Stimulated activated CD8-positive, alpha-beta memory T cell treated with anti-CD3 and anti-CD28 coated beads, Interleukin-15, amount 100 ng/mL, for 4 hours (primary cell): Measurements from ENCODE around the gene FFAR2.
"Not testable (repeated sequence)": the region's sequence is repeated elsewhere in the genome, so short reads cannot be mapped to it uniquely, and the experiment has no call there.

Source experiments
- DNase-seq, 2 donors: peaks; one replicate each; pipeline ENCODE4 v3.0.0-alpha.2; 2020; ENCODE audit warnings: low read depth in 2 of 2

The FFAR2 gene

DNA sequence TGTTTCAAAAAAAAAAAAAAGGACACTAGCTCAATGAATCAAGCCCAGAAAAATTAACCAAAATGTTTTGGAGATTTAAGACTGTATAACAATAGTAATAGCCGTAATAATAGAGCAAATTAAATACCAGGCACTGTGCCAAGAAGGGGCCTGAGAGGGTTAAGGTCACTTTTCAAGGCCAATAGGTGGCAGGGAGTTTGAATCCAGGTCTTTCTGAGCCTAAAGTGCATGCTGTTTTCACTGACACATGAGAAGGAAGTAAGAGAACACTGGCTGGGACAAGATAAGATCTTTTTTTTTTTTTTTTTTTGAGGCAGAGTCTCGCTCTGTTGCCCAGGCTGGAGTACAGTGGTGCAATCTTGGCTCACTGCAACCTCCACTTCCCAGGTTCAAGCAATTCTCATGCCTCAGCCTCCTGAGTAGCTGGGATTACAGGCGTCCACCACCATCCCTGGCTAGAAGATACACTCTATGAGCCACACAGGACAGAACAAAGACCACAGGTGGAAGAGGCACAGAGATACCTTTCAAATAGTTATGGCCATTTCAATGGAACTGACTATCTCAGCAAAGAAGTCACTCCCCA is 7.7 kb downstream of the FFAR2 start:
- no peak for DNase-seq

DNA sequence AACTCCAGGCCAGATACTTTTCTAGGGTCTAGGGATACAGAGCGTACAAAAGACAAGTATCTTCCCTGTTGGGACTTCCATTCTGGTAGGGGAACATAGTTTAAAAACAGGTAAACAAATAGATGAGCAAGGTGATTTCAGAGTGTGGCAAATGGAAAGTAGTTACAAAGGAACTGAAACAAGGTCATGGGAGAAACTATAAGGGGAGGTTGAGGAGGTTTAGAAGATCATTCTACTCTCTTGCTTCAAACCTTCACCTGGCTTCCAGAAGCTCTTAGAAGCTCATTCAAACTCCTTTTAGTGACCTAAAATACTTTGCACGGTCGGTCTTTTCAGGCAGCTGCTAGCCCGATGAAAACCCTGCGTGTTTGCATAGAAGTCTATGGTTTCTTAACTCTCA is 9.1 kb downstream of the FFAR2 start:
- no peak for DNase-seq

DNA sequence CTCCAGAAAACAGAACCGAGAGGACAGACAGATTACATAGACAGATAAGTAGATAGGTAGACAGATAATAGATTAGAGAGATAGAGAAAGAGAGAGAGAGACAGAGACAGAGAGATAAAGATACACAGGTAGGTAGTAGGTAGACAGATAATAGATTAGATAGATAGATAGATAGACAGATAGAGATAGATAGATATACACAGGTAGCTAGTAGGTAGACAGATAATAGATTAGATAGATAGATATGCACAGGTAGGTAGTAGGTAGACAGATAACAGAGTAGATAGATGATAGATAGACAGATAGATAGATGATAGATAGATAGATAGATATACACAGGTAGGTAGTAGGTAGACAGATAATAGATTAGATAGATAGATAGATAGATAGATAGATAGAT is 10.1 kb downstream of the FFAR2 start:
- DNase-seq: no peak

DNA sequence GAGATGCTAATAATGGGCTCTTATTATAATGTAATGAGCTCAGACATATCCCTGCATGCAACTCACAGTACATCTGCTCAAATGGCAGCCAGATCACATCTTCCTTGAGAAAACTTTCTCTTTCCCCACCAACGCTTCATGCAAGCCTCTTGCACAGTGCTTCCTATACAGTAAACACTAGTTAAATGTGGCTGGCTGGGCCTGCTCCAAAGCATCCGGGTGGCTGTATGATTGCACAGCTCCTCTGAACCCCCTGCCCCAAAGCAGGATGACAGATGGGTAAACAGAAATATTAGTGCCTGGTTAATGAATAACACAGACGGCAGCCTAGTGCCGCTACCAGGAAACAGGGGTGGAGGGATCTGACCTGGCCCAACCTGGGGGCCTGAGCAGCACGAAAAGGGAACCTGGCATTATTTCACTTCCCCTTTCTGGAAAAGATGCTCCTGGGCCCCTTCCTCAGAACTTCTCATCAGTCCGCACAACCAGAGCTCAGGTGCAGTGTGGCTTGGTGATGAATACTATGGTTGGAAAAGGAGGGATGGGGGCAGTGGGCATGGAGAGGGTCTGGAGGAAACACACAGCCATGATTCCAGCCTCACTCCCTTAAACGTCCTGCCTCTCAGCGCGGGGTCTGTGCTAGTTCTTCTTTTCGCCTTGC is 10.8 kb downstream of the FFAR2 start:
- no peak for DNase-seq

DNA sequence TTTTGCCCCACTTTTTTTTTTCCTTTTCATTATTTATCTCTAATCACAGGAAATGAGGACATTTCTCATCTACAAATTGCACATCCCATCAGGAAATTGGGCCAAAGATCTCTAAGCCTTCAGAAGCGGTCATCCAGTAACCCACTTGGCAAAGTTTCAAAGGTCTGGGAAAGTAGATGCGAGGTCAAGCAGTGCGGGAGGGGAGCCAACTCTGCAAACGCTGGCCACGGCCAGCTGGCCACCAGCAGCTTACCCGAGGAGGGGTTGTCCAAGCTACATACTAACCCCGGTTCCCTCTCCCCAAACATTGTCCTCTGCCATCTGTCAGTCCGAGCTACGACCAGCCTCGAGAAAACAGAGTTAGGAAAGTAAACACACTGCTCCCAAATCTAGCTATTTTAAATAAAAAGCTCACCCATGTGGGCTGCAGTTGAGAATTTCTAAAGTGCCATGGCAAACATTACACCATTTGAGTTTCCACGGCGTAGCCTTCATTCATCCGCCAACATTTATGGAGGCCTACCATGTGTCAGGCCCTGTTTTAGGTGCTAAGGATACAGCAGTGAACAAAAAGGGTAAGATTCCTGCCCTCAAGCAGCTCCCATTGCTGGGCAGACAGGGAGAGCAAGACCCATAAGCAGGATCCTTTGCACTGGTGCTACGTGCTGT is 11.5 kb downstream of the FFAR2 start:
- DNase-seq: no peak

DNA sequence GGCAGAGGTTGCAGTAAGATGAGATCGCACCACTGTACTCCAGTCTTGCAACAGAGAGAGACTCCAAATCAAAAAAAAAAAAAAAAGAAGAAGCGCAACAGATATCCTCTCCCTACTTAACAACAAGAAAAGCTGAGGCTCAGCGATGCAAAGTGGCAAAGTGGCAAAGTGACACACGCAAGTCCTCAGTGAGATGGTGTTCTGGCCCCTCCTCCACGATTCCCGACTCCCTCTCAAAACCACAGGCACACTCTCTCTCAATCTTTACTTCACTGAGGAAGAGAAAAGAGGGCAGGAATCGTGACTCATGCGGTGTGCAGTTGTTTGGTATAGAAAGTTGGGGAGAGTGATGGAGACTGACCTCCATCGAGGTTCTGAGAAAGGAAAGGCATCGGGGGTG is 12.6 kb downstream of the FFAR2 start:
- DNase-seq: no peak

DNA sequence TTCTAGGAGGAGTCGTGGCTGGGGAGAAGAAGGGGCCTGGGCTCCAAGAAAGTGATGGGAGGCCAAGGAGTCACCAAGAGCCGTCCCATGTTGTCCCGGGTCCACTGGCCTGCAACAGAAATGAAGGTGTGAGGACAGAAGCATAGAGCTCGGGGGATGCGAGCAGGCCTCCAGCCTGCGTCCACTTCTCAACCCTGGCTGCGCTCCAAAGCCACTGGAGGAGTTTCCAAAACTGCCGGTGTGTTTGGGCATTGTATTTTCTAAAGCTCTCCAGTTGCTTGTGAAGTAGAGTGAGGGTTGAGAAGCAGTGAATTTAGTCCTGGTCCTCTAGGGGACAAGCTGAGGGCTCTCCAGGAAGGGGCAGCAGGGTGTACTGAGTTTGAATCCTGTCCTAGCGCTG is 13.0 kb downstream of the FFAR2 start:
- DNase-seq: no peak

DNA sequence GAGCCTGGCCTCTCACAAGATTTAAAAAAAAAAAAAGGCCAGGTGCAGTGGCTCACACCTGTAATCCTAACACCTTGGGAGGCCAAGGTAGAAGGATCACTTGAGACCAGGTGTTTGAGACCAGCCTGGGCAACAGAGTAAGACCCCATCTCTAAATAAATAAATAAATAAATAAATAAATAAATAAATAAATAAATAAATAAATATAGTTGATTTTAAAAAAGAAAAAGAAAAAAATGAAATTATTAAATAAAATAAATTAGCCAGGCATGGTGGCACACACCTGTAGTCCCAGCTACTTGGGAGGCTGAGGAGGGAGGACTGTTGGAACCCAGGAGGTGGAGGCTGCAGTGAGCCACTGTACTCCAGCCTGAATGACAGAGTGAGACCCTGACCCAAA is 13.7 kb downstream of the FFAR2 start:
- not testable (repeated sequence) for DNase-seq

DNA sequence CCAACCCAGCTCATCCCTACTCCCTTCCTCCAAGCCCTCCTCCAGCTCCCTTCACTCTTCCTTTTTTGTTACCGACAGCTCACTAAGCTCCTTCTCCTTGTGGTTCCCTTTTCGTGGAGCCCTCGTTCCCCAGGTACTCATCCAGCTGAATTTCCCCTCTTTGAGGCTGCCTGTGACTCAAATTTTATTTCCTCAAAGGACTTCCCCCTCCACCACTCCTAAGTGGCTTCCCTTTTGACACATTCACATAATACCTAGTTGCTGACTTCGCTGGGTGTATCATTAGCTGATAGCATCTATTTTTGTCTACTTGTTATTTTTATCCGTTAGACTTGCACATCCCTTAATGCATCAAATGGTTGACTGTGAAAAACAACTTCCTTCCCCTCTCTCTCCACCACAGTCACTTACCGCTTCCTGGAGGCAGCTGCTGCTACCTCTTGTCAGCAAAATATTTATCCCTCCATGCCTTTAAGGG is 14.5 kb downstream of the FFAR2 start:
- peak; percentile 8 to 16 for DNase-seq

DNA sequence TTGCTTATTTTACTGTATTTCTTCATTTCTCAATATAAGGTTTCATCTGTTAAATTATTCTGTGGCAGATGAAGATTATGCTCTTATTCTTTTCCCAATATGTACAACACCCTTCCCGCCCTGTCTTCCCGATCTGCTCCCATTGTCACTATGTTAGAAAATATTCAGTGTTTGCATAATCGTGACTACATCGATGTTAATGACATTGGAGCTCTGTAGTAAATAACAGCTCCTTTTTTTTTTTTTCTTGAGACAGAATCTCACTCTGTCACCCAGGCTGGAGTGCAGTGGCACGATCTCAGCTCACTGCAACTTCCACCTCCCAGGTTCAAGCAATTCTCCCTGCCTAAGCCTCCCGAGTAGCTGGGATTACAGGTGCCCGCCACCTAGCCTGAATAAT is 14.9 kb downstream of the FFAR2 start:
- DNase-seq: not testable (repeated sequence)

DNA sequence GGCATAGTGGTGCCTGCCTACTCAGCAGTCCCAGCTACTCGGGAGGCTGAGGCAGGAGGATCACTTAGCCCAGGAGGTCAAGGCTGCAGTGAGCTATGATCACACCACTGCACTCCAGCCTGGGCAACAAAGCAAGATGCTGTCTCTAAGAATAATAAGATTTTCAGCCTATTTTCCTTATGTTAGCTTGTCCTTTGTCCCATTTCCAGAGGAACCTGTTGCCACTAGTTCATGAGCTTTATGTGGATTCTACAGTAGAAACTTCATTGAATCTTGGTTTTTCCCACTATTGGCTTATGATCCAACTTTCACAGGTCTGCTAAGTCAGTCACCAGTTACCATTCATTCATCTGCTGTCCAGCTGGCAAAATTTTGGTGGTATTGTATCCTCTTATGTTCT is 18.2 kb downstream of the FFAR2 start:
- DNase-seq: no peak

DNA sequence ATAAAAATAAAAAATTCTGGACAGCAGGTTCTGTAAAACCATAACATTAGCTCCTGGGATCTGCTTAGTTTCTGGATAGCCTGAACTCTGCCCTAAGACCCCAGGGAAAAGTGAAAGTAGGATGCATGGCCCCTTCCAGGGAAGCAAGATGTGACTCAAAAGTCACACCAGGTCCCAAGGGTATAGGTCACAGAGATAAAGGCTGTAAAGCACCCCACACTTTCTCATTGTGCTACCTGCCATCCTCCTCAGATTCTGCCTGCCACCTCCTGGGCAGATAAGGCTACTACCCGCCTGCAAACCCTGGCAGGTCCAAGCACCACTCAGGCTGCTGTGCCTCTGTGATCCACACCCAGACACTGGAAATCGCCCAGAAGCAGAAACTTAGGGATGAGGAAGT is 20.6 kb downstream of the FFAR2 start:
- DNase-seq: peak; percentile 21 to 31

DNA sequence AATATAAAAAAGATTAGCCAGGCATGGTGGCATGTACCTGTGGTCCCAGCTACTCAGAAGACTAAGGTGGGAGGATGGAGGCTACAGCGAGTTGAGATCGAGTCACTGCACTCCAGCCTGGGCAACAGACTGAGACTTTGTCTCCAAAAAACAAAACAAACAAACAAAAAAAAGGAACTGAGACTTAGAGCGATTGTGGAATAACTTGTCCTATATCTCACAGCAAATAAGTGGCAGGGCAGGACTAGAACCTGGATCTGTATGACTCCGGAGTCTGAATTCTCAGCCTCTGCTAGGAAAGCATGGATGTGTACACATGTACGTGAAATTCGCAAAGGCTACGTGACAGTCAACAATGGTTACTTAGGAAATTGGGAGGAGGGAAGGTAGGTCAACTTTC is 22.1 kb downstream of the FFAR2 start:
- no peak for DNase-seq

DNA sequence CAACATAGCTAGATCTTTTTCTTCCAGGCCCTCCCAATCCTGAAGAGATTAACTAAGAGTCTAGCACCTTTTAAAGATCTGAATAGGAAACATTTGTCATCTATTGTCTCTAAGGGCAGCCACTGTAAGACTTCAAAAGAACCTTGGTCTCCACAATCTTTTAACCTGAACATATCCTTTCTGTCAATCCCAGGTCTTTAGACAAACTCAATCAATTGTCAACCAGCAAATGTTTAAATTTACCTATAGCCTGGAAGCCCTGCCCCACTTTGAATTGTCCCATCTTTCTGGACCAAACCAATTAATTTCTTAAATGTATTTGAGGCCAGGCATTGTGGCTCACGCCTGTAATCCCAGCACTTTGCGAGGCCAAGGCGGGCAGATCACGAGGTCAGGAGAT is 23.0 kb downstream of the FFAR2 start:
- DNase-seq: not testable (repeated sequence)

DNA sequence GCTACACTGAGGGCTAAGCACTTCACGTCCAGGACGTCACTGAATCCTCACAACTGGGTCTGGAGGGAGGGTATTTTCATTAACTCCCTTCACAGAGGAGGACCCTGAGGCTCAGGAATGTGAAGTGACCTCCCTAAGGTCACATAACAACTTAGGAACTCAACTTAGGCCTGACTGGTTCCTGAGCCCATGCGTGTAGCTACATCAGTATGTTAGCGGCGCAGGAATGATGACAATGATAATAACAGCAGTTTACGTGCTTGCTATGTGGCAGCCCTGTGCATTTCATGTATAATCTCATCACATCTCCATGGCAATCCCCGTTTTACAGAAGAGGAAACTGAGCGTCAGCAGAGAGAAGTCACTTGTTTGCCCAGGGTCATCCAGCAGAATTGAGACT is 23.9 kb downstream of the FFAR2 start:
- DNase-seq: no peak

DNA sequence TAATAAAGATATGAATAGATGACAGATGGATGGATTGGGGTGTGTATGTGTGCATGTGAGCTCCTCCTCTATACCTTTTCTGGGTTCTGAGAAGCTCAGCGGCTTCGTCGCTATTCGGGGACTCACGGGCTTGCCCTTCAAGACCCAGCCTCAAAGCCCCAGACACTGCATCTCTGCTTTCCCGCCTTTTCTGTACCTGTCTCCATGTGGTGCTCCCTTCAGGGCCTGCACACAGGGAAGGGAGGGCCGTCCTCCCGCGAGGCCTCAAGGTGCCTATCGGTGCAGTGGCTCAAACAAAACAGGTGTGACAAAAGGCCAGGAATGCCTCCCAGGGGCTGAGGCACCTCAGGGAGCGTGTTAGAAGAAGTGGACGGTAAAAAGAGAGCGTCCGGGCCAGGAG is 26.0 kb downstream of the FFAR2 start:
- DNase-seq: no peak

DNA sequence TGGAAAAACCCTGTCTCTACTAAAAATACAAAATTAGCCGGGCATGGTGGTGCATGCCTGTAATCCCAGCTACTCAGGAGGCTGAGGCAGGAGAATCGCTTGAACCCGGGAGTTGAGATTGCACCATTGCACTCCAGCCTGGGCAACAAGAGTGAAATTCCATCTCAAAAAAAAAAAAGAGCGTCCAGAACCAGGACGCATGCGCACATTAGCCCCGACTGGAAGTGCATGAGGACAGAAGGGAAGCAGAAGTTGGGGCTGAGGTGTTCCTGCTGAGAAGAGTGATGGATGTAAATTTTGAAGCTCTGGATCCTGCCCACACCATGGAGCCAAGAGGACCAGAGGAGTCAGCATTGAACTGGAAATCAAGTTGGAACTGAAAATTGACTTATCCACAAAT is 26.5 kb downstream of the FFAR2 start:
- DNase-seq: not testable (repeated sequence)

DNA sequence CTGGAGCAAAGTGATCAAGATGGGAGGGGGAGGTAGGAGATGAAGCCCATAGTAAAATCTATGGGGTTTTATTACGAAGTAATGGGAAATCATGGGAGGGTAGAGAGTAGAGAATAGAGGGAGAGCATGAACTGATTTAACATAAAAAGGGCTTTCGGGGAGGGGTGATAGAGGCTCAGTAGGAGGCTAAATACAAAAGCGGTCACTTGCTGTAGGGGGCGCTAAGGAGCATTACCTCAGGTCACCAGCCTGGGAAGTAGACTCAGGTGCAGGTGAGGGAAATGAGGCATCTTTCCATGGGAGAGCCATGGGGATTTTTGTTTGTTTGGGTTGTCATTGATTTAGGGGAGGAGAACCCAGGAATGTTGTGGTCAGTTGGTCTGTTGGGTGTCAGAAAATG is 28.1 kb downstream of the FFAR2 start:
- no peak for DNase-seq

DNA sequence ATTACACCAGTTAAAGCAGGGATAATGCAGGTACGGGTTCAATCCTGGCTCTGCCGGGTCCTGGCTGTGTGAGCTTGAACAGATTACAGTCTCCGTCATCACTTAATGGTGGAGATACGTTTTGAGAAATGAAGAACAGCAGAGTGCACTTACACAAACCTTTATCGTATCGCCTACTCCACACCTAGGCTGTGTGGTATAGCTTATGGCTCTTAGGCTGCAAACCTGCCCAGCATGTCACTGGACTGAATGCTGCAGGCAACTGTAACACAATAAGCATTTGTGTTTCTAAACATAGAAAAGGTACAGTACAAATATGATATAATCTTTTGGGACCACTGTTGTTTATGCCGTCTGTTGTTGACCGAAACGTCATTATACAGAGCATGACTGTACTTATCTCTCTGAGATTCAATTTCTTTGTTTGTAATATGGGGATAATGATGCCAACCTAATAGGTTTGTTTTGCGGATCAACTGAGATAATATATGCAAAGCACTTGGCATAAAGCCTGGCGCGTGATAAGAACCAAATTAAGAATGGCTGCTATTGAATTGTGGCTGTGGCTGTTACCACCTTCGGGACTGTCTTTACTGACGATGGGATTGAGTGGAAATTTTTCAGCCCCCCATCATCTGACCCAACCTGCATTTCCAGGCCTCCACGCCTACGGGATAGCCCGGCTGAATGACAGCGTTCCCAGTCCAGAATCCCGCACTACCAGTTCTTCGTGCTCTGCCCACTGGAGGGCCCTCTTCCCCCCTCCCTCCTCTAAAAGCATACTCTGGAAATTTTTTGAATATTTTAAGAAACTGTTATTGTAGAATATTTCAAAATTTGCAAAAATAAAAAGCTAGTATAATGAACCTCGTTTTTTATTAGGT is 31.0 kb downstream of the FFAR2 start:
- DNase-seq: no peak

DNA sequence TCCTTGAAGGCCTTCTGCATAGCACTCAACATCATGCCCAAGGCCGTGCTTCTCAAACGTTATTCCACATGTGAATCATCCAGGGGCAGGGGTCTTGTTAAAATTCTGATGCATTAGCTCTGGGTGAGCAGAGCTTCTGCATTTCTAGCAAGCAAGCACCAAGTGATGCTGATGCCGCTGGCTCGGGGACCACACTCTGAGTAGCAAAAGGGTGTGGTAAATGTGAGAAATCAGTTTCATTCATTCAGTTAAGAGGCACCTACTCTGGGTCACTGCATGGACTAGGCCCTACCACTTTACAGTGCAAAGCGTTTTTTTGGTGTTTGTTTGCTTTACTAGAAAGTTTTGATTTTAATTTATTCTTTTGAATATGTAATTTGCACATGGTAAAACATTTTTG is 35.0 kb downstream of the FFAR2 start:
- DNase-seq: no peak

DNA sequence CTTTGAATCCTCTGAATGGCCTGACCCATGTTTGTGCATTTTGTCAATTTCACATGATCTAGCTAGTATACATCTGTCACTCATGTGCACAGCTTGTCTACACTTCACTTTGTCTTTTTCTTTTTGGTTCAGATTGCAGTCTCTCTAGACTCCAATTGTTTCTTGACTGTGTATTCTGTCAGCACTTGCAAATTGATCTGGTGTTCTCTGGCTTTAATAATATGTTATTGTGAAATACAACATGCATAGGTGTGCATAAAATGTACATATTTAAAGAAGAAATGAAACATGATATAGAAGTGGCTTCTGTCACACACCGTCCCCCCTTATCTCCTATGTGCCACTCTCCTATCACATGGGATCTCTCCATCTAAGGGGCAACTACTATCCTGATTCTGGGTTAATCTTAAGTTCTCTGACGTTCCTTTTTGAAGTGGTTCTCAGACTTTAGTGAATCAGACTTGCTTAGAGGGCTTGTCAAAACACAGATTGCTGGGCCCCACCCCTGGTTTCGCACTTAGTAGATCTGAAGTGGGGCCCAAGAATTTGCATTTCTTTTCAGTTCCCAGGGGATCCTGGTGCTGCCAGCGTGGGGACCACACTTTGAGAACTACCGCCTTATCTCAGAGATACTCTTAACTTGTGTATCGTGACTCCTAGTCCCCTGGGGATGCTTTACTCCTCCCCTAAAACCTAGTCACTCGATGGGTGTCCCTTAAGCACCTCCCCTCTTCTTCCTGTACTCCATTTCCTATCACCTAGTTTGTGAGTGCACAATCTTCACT is 36.4 kb downstream of the FFAR2 start:
- DNase-seq: no peak
